Keratinocyte (primary cell): ENCODE results near the gene CALML5.

Source experiments
- EZH2 ChIP-seq: IDR thresholded peaks from one replicate; pipeline ENCODE4 v1.6.1; 2012; ENCODE audit warnings: inconsistent platforms, mild to moderate bottlenecking, low read length, moderate library complexity
- TF ChIP-seq, protein P1 (sequence below), 3 experiments: IDR thresholded peaks in 1 of 3; conservative IDR thresholded peaks in 1 of 3; optimal IDR thresholded peaks in 1 of 3; 2 replicates in 2 of 3; 3 replicates in 1 of 3; pipeline versions ENCODE3 to v1.5.1; 2011; ENCODE audit warnings: low read length in 3 of 3, mild to moderate bottlenecking in 3 of 3, moderate library complexity in 2 of 3, control low read depth in 1 of 3, inconsistent platforms in 1 of 3; ENCODE audit not compliant: insufficient read depth in 2 of 3; ENCODE audit errors: extremely low read depth in 1 of 3

DNA sequence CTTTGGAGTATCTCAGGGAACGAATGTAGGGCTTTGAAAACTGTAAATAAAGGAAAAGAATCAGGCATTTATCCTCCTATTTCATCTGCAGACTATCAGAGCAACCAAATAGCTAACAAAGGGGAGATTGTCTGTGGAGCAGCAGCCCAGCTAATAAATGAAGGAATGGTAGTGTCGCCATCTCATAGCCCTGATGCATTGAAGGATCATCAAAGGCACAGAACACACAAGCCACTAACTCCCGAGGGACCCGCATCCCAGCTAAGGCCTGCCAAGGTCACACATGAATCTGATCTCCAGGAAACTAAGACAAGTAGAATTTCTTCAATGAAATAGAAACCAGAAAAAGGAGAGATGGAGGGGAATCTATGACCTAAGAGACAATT lies 38.2 kb downstream of the CALML5 start:
- TF ChIP-seq, protein P1, sequence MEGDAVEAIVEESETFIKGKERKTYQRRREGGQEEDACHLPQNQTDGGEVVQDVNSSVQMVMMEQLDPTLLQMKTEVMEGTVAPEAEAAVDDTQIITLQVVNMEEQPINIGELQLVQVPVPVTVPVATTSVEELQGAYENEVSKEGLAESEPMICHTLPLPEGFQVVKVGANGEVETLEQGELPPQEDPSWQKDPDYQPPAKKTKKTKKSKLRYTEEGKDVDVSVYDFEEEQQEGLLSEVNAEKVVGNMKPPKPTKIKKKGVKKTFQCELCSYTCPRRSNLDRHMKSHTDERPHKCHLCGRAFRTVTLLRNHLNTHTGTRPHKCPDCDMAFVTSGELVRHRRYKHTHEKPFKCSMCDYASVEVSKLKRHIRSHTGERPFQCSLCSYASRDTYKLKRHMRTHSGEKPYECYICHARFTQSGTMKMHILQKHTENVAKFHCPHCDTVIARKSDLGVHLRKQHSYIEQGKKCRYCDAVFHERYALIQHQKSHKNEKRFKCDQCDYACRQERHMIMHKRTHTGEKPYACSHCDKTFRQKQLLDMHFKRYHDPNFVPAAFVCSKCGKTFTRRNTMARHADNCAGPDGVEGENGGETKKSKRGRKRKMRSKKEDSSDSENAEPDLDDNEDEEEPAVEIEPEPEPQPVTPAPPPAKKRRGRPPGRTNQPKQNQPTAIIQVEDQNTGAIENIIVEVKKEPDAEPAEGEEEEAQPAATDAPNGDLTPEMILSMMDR (optimal IDR thresholded peaks at IDR 0.05 in 1 of 3, IDR thresholded peaks at IDR 0.05 in 1 of 3, conservative IDR thresholded peaks at IDR 0.05 in 1 of 3; ENCODE audit: extremely low read depth in 1 of 3, insufficient read depth in 2 of 3, low read length in 3 of 3): no peak
- no peak for TF ChIP-seq EZH2
